WTC11 (cell line): Measurements from ENCODE around the gene ZNF322. TPM values are rescaled to one million over a fixed set of nuclear protein-coding genes. Genes with fewer than 3 reads are reported as not detected.
A peak's percentile ranks its signal among the peaks of the same experiment; 100 is the strongest.

Experiments used
- ATAC-seq: fragments of 200-7000 bp; cut with Tn5 transposase; 2 replicates; pipeline ENCODE4 v1.10.0; 2021; ENCODE audit warnings: mild to moderate bottlenecking, moderate library complexity
- CTCF ChIA-PET: fragments of 300-600 bp; sonication (Branson Sonifier 250); formaldehyde crosslinking; loops from one replicate; lab custom pipeline; 2021; ENCODE audit warnings: antibody characterized with exemption; lab: Charles Lee
- POLR2A ChIA-PET: fragments of 350-600 bp; sonication (Branson Sonifier 250); formaldehyde crosslinking; loops from one replicate; lab custom pipeline; 2021; ENCODE audit warnings: antibody characterized with exemption; lab: Charles Lee
- DNase-seq: peaks from one replicate; pipeline ENCODE4 v3.0.0; 2021; ENCODE audit warnings: low spot score
- H3K27ac Mint-ChIP-seq: 2 replicates; pipeline ENCODE4 v1.8.0; 2021; ENCODE audit warnings: mixed read lengths
- H3K27me3 Mint-ChIP-seq: 2 replicates; pipeline ENCODE4 v1.8.0; 2021; ENCODE audit warnings: low read depth, mild to moderate bottlenecking, moderate library complexity, mixed read lengths
- H3K36me3 Mint-ChIP-seq: 2 replicates; pipeline ENCODE4 v1.8.0; 2021; ENCODE audit warnings: mixed read lengths
- H3K4me1 Mint-ChIP-seq: 2 replicates; pipeline ENCODE4 v1.8.0; 2022; ENCODE audit warnings: mixed read lengths
- H3K4me3 Mint-ChIP-seq: 2 replicates; pipeline ENCODE4 v1.8.0; 2021; ENCODE audit warnings: mild to moderate bottlenecking, moderate library complexity, mixed read lengths
- H3K9me3 Mint-ChIP-seq: 2 replicates; pipeline ENCODE4 v1.8.0; 2021; ENCODE audit warnings: mixed read lengths
- JUN ChIP-seq: sonication (generic); formaldehyde crosslinking; IDR thresholded peaks from 2 replicates; pipeline ENCODE4 v1.8.0; 2023; ENCODE audit warnings: mild to moderate bottlenecking, missing genetic modification reagents
- MAX ChIP-seq: sonication (generic); formaldehyde crosslinking; IDR thresholded peaks from 2 replicates; pipeline ENCODE4 v1.8.0; 2022; ENCODE audit warnings: mild to moderate bottlenecking, missing genetic modification reagents
- MXD4 ChIP-seq: fragments of 250-450 bp; sonication (Bioruptor Pico); IDR thresholded peaks from 2 replicates; pipeline ENCODE4 v1.8.0; 2021; ENCODE audit warnings: mild to moderate bottlenecking, moderate library complexity, borderline replicate concordance
- NFATC4 ChIP-seq: fragments of 250-450 bp; sonication (Bioruptor Pico); IDR thresholded peaks from 2 replicates; pipeline ENCODE4 v1.9.0; 2021; ENCODE audit warnings: mild to moderate bottlenecking
- PRDM15 ChIP-seq: sonication (generic); formaldehyde crosslinking; IDR thresholded peaks from 2 replicates; pipeline ENCODE4 v1.8.0; 2022; ENCODE audit warnings: missing genetic modification reagents
- SOX15 ChIP-seq: fragments of 250-450 bp; sonication (Bioruptor Pico); IDR thresholded peaks from 2 replicates; pipeline ENCODE4 v1.9.0; 2021; ENCODE audit warnings: mild to moderate bottlenecking
- TP53 ChIP-seq: sonication (generic); formaldehyde crosslinking; IDR thresholded peaks from 2 replicates; pipeline ENCODE4 v1.8.1; 2023; ENCODE audit warnings: mild to moderate bottlenecking, missing genetic modification reagents
- USF1 ChIP-seq: sonication (generic); formaldehyde crosslinking; IDR thresholded peaks from 2 replicates; pipeline ENCODE4 v1.8.0; 2022; ENCODE audit warnings: mild to moderate bottlenecking, missing genetic modification reagents
- USF2 ChIP-seq: sonication (generic); formaldehyde crosslinking; IDR thresholded peaks from 2 replicates; pipeline ENCODE4 v1.8.1; 2023; ENCODE audit warnings: mild to moderate bottlenecking, missing genetic modification reagents, moderate library complexity
- ZBTB21 ChIP-seq: sonication (generic); formaldehyde crosslinking; IDR thresholded peaks from 2 replicates; pipeline ENCODE4 v1.8.1; 2023; ENCODE audit warnings: mild to moderate bottlenecking, missing genetic modification reagents, borderline replicate concordance
- ZNF121 ChIP-seq: sonication (generic); formaldehyde crosslinking; IDR thresholded peaks from 2 replicates; pipeline ENCODE4 v1.8.0; 2023; ENCODE audit warnings: missing genetic modification reagents
- total RNA-seq: library from RNA; stranded (reverse); gene quantifications from 3 replicates; pipeline ENCODE4 v1.2.3, GENCODE V29; 2021
- TF ChIP-seq, protein P1 (sequence below): sonication (generic); formaldehyde crosslinking; IDR thresholded peaks from 2 replicates; pipeline ENCODE4 v1.8.1; 2022; ENCODE audit warnings: low read depth, missing genetic modification reagents, borderline replicate concordance
- TF ChIP-seq, protein P2 (sequence below): fragments of 250-450 bp; sonication (Bioruptor Pico); IDR thresholded peaks from 2 replicates; pipeline ENCODE4 v1.9.0; 2021; ENCODE audit warnings: mild to moderate bottlenecking
- TF ChIP-seq, protein P3 (sequence below): sonication (generic); formaldehyde crosslinking; IDR thresholded peaks from 2 replicates; pipeline ENCODE4 v1.8.1; 2023; ENCODE audit warnings: mild to moderate bottlenecking, moderate library complexity, missing genetic modification reagents

ZNF322 gene
- total RNA-seq, 1 experiment from 2014 or later = 42.9 TPM

GRCh38 chr6:26594131-26594498, 65.4 kb downstream of the ZNF322 start (continued):
- TF ChIP-seq PRDM15 (no peak), ZBTB21 (CRISPR knock-in tag) (no peak), SOX15 (CRISPR knock-in tag) (no peak), USF2 (CRISPR knock-in tag) (no peak), NFATC4 (CRISPR knock-in tag) (no peak), JUN (no peak), MXD4 (CRISPR knock-in tag) (no peak), ZNF121 (no peak), MAX (no peak), TP53 (no peak)
- TF ChIP-seq, protein P1, sequence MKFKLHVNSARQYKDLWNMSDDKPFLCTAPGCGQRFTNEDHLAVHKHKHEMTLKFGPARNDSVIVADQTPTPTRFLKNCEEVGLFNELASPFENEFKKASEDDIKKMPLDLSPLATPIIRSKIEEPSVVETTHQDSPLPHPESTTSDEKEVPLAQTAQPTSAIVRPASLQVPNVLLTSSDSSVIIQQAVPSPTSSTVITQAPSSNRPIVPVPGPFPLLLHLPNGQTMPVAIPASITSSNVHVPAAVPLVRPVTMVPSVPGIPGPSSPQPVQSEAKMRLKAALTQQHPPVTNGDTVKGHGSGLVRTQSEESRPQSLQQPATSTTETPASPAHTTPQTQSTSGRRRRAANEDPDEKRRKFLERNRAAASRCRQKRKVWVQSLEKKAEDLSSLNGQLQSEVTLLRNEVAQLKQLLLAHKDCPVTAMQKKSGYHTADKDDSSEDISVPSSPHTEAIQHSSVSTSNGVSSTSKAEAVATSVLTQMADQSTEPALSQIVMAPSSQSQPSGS (CRISPR knock-in tag) = no peak

DNA sequence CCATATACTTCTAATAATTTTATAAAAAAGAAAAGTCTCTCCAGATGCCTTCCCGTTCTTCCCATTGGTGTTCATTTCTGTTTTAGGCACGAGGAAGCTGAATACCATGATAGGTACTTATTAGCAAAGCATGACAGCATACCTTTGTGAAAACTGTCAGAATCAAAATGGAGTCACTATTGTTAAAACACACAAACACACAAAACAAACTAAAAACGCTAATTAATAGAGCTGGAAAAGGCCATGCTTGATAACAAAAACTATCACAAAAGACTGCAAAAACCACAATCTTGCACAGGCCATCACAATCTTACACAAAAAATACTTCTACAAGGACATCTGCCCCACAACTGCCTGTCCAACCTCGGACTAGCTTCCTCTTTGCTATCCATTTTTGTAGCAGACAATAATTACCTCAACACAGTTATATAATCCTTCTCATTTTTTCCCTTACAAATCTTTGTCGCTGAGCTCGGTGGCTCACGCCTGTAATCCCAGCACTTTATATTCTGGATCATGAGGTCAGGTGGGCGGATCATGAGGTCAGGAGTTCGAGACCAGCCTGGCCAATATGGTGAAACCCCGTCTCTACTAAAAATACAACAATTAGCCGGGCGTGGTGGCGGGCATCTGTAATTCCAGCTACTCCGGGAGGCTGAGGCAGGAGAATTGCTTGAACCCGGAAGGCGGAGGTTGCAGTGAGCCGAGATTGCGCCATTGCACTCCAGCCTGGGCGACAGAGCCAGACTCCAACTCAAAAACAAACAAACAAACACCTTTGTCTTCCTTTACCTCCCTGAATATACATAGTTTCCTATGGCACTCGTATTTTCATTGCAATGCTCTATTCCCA, 66.0 kb downstream of the ZNF322 start:
- ChIA-PET CTCF (interaction anchor here (0.7 to 5.7 kb wide), 5 partner anchors 19 to 450 kb away, joined by 3 to 181 read pairs (median 3); no protein-coding TSS in a partner anchor), POLR2A (no interaction called here)
- H3K36me3 Mint-ChIP-seq = peaks cover 6% of the 10 kb centered on the region
- H3K9me3 Mint-ChIP-seq = peaks cover 3% of the 10 kb centered on the region; the same call in 1 of the 2 replicates
- H3K27me3 Mint-ChIP-seq = peaks cover 17% of the 10 kb centered on the region; the same call in 1 of the 2 replicates
- DNase-seq = peak; percentile 59
- H3K4me3 Mint-ChIP-seq = no peak overlapping the region
- peak; percentile 68; the same call in 1 of the 2 replicates for TF ChIP-seq ZNF121
- TF ChIP-seq, protein P2, sequence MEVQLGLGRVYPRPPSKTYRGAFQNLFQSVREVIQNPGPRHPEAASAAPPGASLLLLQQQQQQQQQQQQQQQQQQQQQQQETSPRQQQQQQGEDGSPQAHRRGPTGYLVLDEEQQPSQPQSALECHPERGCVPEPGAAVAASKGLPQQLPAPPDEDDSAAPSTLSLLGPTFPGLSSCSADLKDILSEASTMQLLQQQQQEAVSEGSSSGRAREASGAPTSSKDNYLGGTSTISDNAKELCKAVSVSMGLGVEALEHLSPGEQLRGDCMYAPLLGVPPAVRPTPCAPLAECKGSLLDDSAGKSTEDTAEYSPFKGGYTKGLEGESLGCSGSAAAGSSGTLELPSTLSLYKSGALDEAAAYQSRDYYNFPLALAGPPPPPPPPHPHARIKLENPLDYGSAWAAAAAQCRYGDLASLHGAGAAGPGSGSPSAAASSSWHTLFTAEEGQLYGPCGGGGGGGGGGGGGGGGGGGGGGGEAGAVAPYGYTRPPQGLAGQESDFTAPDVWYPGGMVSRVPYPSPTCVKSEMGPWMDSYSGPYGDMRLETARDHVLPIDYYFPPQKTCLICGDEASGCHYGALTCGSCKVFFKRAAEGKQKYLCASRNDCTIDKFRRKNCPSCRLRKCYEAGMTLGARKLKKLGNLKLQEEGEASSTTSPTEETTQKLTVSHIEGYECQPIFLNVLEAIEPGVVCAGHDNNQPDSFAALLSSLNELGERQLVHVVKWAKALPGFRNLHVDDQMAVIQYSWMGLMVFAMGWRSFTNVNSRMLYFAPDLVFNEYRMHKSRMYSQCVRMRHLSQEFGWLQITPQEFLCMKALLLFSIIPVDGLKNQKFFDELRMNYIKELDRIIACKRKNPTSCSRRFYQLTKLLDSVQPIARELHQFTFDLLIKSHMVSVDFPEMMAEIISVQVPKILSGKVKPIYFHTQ (CRISPR knock-in tag) = no peak
- TF ChIP-seq, protein P3, sequence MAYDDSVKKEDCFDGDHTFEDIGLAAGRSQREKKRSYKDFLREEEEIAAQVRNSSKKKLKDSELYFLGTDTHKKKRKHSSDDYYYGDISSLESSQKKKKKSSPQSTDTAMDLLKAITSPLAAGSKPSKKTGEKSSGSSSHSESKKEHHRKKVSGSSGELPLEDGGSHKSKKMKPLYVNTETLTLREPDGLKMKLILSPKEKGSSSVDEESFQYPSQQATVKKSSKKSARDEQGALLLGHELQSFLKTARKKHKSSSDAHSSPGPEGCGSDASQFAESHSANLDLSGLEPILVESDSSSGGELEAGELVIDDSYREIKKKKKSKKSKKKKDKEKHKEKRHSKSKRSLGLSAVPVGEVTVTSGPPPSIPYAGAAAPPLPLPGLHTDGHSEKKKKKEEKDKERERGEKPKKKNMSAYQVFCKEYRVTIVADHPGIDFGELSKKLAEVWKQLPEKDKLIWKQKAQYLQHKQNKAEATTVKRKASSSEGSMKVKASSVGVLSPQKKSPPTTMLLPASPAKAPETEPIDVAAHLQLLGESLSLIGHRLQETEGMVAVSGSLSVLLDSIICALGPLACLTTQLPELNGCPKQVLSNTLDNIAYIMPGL (CRISPR knock-in tag) = peak; percentile 76
- no peak for TF ChIP-seq USF1 (CRISPR knock-in tag)
- TF ChIP-seq, protein P1 (CRISPR knock-in tag) = no peak
- TF ChIP-seq, all 79 proteins: peak for 2
- no peak overlapping the region for H3K27ac Mint-ChIP-seq
- peaks cover 11% of the 10 kb centered on the region for H3K4me1 Mint-ChIP-seq
- no peak for ATAC-seq
